Stimulated activated naive CD8-positive, alpha-beta T cell treated with anti-CD3 and anti-CD28 coated beads, Interleukin-15, Interleukin-2, amounts not matched to agents 100 ng/mL and 50 ng/mL, for 24 hours (primary cell): Measurements from ENCODE around the gene RPL23.
A peak's percentile ranks its signal among the peaks of the same experiment; 100 is the strongest.

ENCODE experiments used
- H3K27ac Mint-ChIP-seq: one replicate; pipeline ENCODE4 v1.8.0; 2021; ENCODE audit warnings: mild to moderate bottlenecking, mixed read lengths
- H3K27me3 Mint-ChIP-seq: one replicate; pipeline ENCODE4 v1.8.0; 2021; ENCODE audit warnings: mixed read lengths
- H3K36me3 Mint-ChIP-seq: one replicate; pipeline ENCODE4 v1.8.0; 2021; ENCODE audit warnings: low read depth, mixed read lengths
- H3K4me1 Mint-ChIP-seq: one replicate; pipeline ENCODE4 v1.8.0; 2021; ENCODE audit warnings: low read depth, mixed read lengths
- H3K4me3 Mint-ChIP-seq: one replicate; pipeline ENCODE4 v1.8.0; 2021; ENCODE audit warnings: mild to moderate bottlenecking, mixed read lengths
- H3K9me3 Mint-ChIP-seq: one replicate; pipeline ENCODE4 v1.8.0; 2021; ENCODE audit warnings: mixed read lengths

The RPL23 gene

GRCh38 chr17:38874505-38875400, 21.2 kb upstream of the RPL23 start:
- H3K4me1 Mint-ChIP-seq: peaks cover 84% of the 10 kb centered on the region
- H3K27ac Mint-ChIP-seq: peak overlapping the region; percentile 63
- H3K9me3 Mint-ChIP-seq: no peaks in the 10 kb centered on the region
- H3K36me3 Mint-ChIP-seq: peaks cover 30% of the 10 kb centered on the region
- no peaks in the 10 kb centered on the region for H3K27me3 Mint-ChIP-seq
- H3K4me3 Mint-ChIP-seq: no peak overlapping the region

DNA sequence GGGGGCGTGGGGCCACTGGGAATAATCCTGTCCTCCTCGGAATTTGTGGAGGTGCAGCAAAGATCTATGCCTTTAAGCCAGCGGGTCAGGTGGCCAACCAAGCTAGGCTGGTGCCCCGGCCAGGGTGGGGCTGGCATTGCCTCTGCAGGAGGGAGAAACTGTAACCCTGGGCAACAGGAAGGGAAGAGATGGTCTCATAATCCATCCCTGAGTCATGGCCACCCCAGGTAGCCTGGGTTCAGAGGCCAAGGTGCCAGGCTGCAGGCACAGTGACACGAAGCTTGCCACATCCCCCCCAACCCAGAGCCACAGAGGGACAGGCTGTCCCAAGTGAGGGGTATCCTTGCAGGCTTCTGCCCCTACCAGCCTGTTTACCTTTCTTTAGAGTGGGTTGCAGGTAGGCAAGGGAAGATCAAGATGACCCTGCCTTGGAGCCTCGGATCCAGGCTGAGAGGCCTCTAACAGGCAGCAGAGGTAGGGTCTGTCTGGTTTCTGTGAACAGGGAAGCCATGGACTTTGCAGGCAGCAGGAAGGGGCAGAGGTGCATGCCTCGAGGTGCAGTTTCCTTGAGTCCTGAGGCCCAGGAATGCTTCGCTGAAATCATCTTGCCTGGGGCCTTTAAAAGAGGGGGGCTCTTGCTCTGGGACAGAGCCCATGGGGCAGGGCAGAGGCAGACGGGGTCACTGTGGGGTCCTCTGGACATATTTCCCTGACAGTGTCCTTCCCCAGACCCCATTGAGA, 20.3 kb upstream of the RPL23 start:
- peaks cover 82% of the 10 kb centered on the region for H3K4me1 Mint-ChIP-seq
- peaks cover 31% of the 10 kb centered on the region for H3K36me3 Mint-ChIP-seq
- H3K27me3 Mint-ChIP-seq: no peaks in the 10 kb centered on the region
- peak overlapping the region; percentile 83 for H3K27ac Mint-ChIP-seq
- peak overlapping the region; percentile 48 for H3K4me3 Mint-ChIP-seq
- H3K9me3 Mint-ChIP-seq: no peaks in the 10 kb centered on the region

GRCh38 chr17:38872671-38873385, 19.3 kb upstream of the RPL23 start:
- Mint-ChIP-seq H3K27me3 (no peaks in the 10 kb centered on the region), H3K4me1 (peaks cover 82% of the 10 kb centered on the region), H3K27ac (peak overlapping the region; percentile 95), H3K9me3 (no peaks in the 10 kb centered on the region), H3K4me3 (peak overlapping the region; percentile 96), H3K36me3 (peaks cover 22% of the 10 kb centered on the region)

DNA sequence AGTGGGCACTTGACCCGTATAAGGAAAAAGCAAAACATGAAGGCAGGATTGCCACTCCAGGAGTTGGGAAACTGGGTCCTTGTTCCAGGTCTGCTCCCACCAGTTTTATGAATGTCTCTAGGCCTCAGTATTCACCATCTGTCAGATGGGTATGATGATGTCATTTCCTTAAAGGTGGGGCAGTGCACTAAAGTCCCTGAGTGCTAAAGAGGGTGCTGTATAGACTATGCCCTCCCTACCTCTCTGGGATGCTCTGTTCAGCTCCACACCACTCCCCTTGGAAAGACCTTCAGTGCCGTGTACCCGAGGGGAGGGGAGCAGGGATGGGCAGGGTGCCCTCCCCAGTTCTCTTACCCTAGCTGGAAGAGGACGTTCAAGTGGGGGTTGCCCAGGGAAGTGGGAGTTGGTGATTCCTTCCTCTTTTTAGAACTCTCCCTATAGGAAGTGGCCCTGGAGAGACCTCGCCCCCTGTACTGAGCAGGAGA, 18.5 kb upstream of the RPL23 start:
- Mint-ChIP-seq H3K27ac (peak overlapping the region; percentile 95), H3K36me3 (peaks cover 25% of the 10 kb centered on the region), H3K4me1 (peaks cover 81% of the 10 kb centered on the region), H3K27me3 (no peaks in the 10 kb centered on the region), H3K4me3 (peak overlapping the region; percentile 96), H3K9me3 (no peaks in the 10 kb centered on the region)

DNA sequence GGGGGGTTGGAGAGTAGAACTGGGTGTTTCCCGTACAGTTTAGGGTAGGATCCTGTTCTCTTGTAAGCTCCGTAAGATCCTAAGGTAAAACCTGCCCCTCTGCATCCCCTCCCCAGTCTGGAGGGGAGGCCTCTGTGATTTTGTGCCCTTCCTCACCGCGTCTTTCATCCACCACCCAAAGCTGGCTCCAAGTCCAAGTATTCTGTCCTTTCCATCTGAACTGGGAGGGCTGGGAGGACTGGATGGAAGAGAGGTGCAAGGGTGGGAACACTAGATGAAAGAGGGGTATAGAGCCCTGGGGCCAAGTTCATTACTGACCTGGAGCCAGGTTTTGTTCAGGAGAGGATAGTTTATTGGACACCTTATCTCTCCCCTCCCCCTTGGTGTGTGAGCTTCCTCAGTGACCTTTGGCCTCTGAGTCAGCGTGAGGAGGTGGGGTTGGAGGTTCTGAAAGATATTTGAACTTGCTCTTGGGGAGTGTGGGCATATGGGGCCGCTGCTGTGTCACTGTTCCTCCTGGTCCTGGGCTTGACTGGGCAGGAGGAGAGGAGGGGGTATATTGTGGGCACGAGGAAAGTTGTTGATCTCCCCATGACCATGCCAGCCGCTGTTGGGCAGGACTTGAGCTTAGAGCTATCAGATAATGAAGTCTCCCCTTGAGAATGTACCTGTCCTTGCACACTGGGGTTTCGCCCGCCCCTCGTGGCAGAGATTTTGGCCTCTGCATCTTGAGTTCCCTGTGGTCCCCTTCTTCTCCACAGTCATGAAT, 17.9 kb upstream of the RPL23 start:
- peaks cover 19% of the 10 kb centered on the region for H3K36me3 Mint-ChIP-seq
- no peaks in the 10 kb centered on the region for H3K9me3 Mint-ChIP-seq
- H3K4me3 Mint-ChIP-seq: peak overlapping the region; percentile 96
- no peaks in the 10 kb centered on the region for H3K27me3 Mint-ChIP-seq
- peak overlapping the region; percentile 95 for H3K27ac Mint-ChIP-seq
- peaks cover 75% of the 10 kb centered on the region for H3K4me1 Mint-ChIP-seq

DNA sequence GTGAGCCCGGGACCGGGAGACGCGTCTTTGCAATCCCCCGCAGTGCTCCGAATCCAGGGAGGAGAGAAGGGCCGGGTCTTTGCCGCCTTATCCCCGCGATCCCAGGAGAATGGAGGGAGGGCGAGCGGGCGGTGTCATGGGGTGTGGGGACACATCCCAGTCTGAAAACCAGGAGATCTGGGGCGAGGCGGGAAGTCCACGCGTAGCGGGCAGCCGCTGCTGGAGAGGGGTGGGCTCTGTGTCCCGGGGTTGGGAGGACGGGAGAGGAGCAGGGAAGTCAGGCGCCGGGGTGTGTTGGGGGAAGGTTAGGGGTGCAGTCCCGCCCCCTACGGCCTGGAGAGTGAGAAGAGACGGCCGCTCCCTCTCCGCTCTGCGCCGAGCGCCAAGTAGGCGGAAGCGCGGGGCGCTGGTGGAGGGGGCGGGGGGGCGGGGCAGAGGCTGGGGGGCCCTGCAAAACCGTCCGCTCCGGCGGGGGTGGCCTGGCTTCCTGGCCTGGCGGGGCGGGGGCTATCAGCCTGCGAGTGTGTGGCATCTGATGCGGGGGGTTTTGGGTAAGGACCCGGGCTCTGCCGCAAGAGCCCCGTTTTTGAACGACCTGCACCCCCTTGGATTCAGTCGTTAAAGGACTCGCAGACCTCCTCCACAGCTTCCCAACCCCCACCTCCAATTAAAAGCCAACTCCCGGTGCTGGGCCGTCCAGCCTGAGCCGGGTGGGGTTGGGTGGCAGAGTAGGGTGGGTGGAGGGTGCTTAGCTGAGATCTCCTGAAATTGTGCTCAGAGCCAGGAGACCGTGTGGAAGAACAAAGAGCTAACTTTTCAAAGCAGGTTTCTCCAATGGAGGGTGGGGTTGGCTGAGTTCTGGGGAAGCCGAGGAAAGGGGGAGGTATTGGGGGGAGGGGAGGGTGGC, 17.0 kb upstream of the RPL23 start:
- peak overlapping the region; percentile 96 for H3K4me3 Mint-ChIP-seq
- peaks cover 18% of the 10 kb centered on the region for H3K36me3 Mint-ChIP-seq
- no peaks in the 10 kb centered on the region for H3K27me3 Mint-ChIP-seq
- H3K4me1 Mint-ChIP-seq: peaks cover 65% of the 10 kb centered on the region
- no peaks in the 10 kb centered on the region for H3K9me3 Mint-ChIP-seq
- H3K27ac Mint-ChIP-seq: peak overlapping the region; percentile 95

- no peaks in the 10 kb centered on the region for H3K27me3 Mint-ChIP-seq
- H3K4me3 Mint-ChIP-seq: peak within 1 kb of the TSS; percentile 96
- peaks cover 18% of the 10 kb centered on the region for H3K36me3 Mint-ChIP-seq
- peak within 1 kb of the TSS; percentile 99 for H3K27ac Mint-ChIP-seq
- H3K4me1 Mint-ChIP-seq: peaks cover 57% of the 10 kb centered on the region
- no peaks in the 10 kb centered on the region for H3K9me3 Mint-ChIP-seq
Measured at GRCh38 chr17:38869526-38870258, 16.2 kb upstream of the RPL23 start, which contains the start of gene LASP1. Gene LASP1 (plus strand): TSS chr17:38870058. CDS start chr17:38870190, 132 bp downstream.

GRCh38 chr17:38868817-38869525, 15.4 kb upstream of the RPL23 start:
- peaks cover 50% of the 10 kb centered on the region for H3K4me1 Mint-ChIP-seq
- peak overlapping the region; percentile 93 for H3K4me3 Mint-ChIP-seq
- H3K9me3 Mint-ChIP-seq: no peaks in the 10 kb centered on the region
- no peaks in the 10 kb centered on the region for H3K27me3 Mint-ChIP-seq
- peak overlapping the region; percentile 99 for H3K27ac Mint-ChIP-seq
- peaks cover 18% of the 10 kb centered on the region for H3K36me3 Mint-ChIP-seq

GRCh38 chr17:38867968-38868816, 14.7 kb upstream of the RPL23 start:
- Mint-ChIP-seq H3K27me3 (no peaks in the 10 kb centered on the region), H3K27ac (peak overlapping the region; percentile 99), H3K36me3 (peaks cover 18% of the 10 kb centered on the region), H3K9me3 (no peaks in the 10 kb centered on the region), H3K4me1 (peaks cover 46% of the 10 kb centered on the region), H3K4me3 (peak overlapping the region; percentile 93)

DNA sequence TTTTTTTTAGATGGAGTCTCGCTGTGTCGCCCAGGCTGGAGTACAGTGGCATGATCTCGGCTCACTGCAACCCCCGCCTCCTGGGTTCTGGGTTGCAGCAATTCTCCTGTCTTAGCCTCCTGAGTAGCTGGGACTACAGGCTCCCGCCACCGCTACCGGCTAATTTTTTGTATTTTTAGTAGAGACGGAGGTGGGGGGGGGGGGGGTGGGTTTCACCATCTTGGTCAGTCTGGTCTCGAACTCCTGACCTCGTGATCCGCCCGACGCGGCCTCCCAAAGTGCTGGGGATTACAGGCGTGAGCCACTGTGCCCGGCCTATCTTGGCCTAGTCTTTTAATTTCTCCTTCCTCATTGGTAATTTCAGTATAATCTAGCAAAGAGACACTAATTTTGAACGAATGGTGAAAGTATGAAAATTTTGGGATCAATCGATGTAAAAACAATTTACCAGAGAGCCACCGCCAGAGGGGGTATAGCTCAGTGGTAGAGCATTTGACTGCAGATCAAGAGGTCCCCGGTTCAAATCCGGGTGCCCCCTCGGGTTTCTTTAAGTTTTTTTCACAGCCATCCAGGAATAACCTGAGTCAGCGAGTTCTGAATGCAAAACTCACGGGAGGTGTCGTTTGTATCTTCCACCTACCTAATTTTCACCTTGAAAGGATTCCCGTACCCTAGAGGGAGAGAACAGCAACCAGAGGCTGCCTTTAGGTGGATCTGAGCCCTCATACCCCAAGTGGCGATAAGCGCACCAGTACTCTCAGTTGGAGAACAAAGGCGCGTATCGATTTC, 13.9 kb upstream of the RPL23 start:
- no peaks in the 10 kb centered on the region for H3K9me3 Mint-ChIP-seq
- H3K27me3 Mint-ChIP-seq: no peaks in the 10 kb centered on the region
- peaks cover 42% of the 10 kb centered on the region for H3K4me1 Mint-ChIP-seq
- peaks cover 18% of the 10 kb centered on the region for H3K36me3 Mint-ChIP-seq
- H3K4me3 Mint-ChIP-seq: peak overlapping the region; percentile 93
- peak overlapping the region; percentile 99 for H3K27ac Mint-ChIP-seq
